H1 (cell line): ENCODE results near the gene ZNF148. TPM values are rescaled to one million over a fixed set of nuclear protein-coding genes. Genes with fewer than 3 reads are reported as not detected.

Experiments
- EP300 ChIP-seq, 2 experiments: IDR thresholded peaks; 1 replicate in 1 of 2; 2 replicates in 1 of 2; pipeline ENCODE4 v1.6.1; 2011 to 2012; ENCODE audit warnings: low read depth in 2 of 2, low read length in 2 of 2, mild to moderate bottlenecking in 2 of 2, borderline replicate concordance in 1 of 2, inconsistent platforms in 1 of 2, moderate library complexity in 1 of 2
- KDM5A ChIP-seq: fragments of 200-600 bp; IDR thresholded peaks from 2 replicates; pipeline ENCODE4 v1.7.1; 2012; ENCODE audit warnings: mild to moderate bottlenecking, low read length, inconsistent platforms, mixed read lengths
- POLR2AphosphoS5 ChIP-seq: IDR thresholded peaks from 2 replicates; pipeline ENCODE4 v1.6.1; 2011; ENCODE audit warnings: low read depth, low read length
- RNF2 ChIP-seq: fragments of 200-900, 300-1000 bp; sonication (generic); IDR thresholded peaks from 2 replicates; pipeline ENCODE4 v1.7.1; 2016; ENCODE audit warnings: borderline replicate concordance, low read depth, mild to moderate bottlenecking, antibody characterized with exemption, low read length; ENCODE audit not compliant: poor library complexity, severe bottlenecking; ENCODE audit errors: missing control alignments
- SAP30 ChIP-seq: fragments of 300-600 bp; sonication (generic); IDR thresholded peaks from 2 replicates; pipeline ENCODE4 v1.7.1; 2012; ENCODE audit warnings: low read length, moderate library complexity, mild to moderate bottlenecking, inconsistent platforms; ENCODE audit not compliant: insufficient read depth, insufficient replicate concordance
- SIN3A ChIP-seq, 2 experiments: IDR thresholded peaks in 1 of 2; conservative IDR thresholded peaks in 1 of 2; 2 replicates each; pipeline ENCODE4 v1.6.1; 2011 to 2012; ENCODE audit warnings: low read length in 2 of 2, improper control_type of control experiment in 1 of 2, low read depth in 1 of 2, mild to moderate bottlenecking in 1 of 2
- SP1 ChIP-seq: IDR thresholded peaks from 2 replicates; pipeline ENCODE4 v1.6.1; 2011; ENCODE audit warnings: low read depth, low read length
- polyA plus RNA-seq, 7 experiments: library from polyadenylated mRNA; depleted of rRNA in 3 of 7; stranded (reverse) in 5 of 7; unstranded in 2 of 7; fragments of >200 nt in 5 of 7; fragments of 200-250 nt in 2 of 7; gene quantifications; 1 replicate in 5 of 7; 2 replicates in 1 of 7; 4 replicates in 1 of 7; pipeline versions ENCODE4 v1.2.1 to v1.2.3, GENCODE V29; 2011 to 2013; ENCODE audit warnings: missing spikeins in 2 of 7, mixed read lengths in 2 of 7
- total RNA-seq: library from RNA; stranded (reverse); fragmentation: NEBNext Ultra II Directional; extraction: Animal tissue kit (Norgen Biotek cat#: 25700); gene quantifications from 2 replicates; pipeline ENCODE4 v1.2.1, GENCODE V29; 2021

Gene ZNF148
- total and polyA plus RNA-seq, 2 of the 8 experiments (the other 6 are each of a cell fraction or from before 2014, with no cell fraction given): 3.7 to 22.6 TPM

- TF ChIP-seq SIN3A (conservative IDR thresholded peaks at IDR 0.05 in 1 of 2, IDR thresholded peaks at IDR 0.05 in 1 of 2; ENCODE audit: low read depth in 1 of 2, low read length in 2 of 2) (no peak), EP300 (IDR thresholded peaks at IDR 0.05; ENCODE audit: borderline replicate concordance in 1 of 2, low read depth in 2 of 2, low read length in 2 of 2) (no peak), RNF2 (no peak), KDM5A (no peak), SP1 (no peak), POLR2AphosphoS5 (no peak), SAP30 (no peak)
Measured at GRCh38 chr3:125322917-125323316, 52.2 kb downstream of the ZNF148 start (continued).
